ENCODE results near the gene GGT6.

The GGT6 gene

GRCh38 chr17:4560421-4560820, at the start of gene GGT6:
TSS of gene GGT6 (minus strand) at chr17:4560577. CDS start at chr17:4560521, 56 bp downstream.
- Histone ChIP-seq H3K4me2 (ENCODE audit: low read length) (peak within 1 kb of the TSS; percentile 36), H3K9ac (ENCODE audit: low read length) (peak within 1 kb of the TSS; percentile 12; the same call in 1 of the 2 replicates)

GRCh38 chr17:4610162-4610561, 49.8 kb upstream of the GGT6 start:
- Histone ChIP-seq H3K4me1 (ENCODE audit: low read length) (no peaks in the 10 kb centered on the region), H2AFZ (ENCODE audit: low read depth, low read length) (no peak overlapping the region), H4K20me1 (ENCODE audit: insufficient read depth, low read length) (no peaks in the 10 kb centered on the region), H3K27me3 (ENCODE audit: low read depth, low read length) (peaks cover 25% of the 10 kb centered on the region), H3K4me2 (ENCODE audit: low read length) (no peak overlapping the region), H3K4me3 (ENCODE audit: low read length) (no peak overlapping the region), H3K9ac (ENCODE audit: low read length) (no peak overlapping the region), H3K79me2 (ENCODE audit: low read length) (no peaks in the 10 kb centered on the region), H3K9me3 (ENCODE audit: insufficient read depth, low read length) (no peaks in the 10 kb centered on the region), H3K27ac (ENCODE audit: low read length) (no peak overlapping the region), H3K36me3 (replicated peaks; ENCODE audit: low read depth, low read length) (no peaks in the 10 kb centered on the region)
- TF ChIP-seq CTCF (IDR thresholded peaks at IDR 0.05; ENCODE audit: low read depth, low read length) (no peak), EZH2phosphoT487 (IDR thresholded peaks at IDR 0.05; ENCODE audit: low read depth) (no peak)

More at GRCh38 chr17:4560421-4560820, at the start of gene GGT6:
- peak within 1 kb of the TSS; percentile 75; the same call in 1 of the 2 replicates for H3K27ac ChIP-seq (ENCODE audit: low read length)
- H3K4me3 ChIP-seq (ENCODE audit: low read length): no peak within 1 kb of the TSS
- H3K36me3 ChIP-seq (replicated peaks; ENCODE audit: low read depth, low read length): no peaks in the 10 kb centered on the region
- no peaks in the 10 kb centered on the region for H4K20me1 ChIP-seq (ENCODE audit: insufficient read depth, low read length)
- peak within 1 kb of the TSS; percentile 77 for H2AFZ ChIP-seq (ENCODE audit: low read depth, low read length)
- H3K4me1 ChIP-seq (ENCODE audit: low read length): peaks cover 66% of the 10 kb centered on the region
- H3K9me3 ChIP-seq (ENCODE audit: insufficient read depth, low read length): no peaks in the 10 kb centered on the region
- TF ChIP-seq EZH2phosphoT487 (IDR thresholded peaks at IDR 0.05; ENCODE audit: low read depth): no peak
- TF ChIP-seq CTCF (IDR thresholded peaks at IDR 0.05; ENCODE audit: low read depth, low read length): no peak
- peaks cover 6% of the 10 kb centered on the region for H3K79me2 ChIP-seq (ENCODE audit: low read length)
- H3K27me3 ChIP-seq (ENCODE audit: low read depth, low read length): no peaks in the 10 kb centered on the region

- no peak overlapping the region for H2AFZ ChIP-seq (ENCODE audit: low read depth, low read length)
- H3K4me2 ChIP-seq (ENCODE audit: low read length): no peak overlapping the region
- TF ChIP-seq CTCF (IDR thresholded peaks at IDR 0.05; ENCODE audit: low read depth, low read length): no peak
- no peak for TF ChIP-seq EZH2phosphoT487 (IDR thresholded peaks at IDR 0.05; ENCODE audit: low read depth)
- H4K20me1 ChIP-seq (ENCODE audit: insufficient read depth, low read length): no peaks in the 10 kb centered on the region
- H3K4me1 ChIP-seq (ENCODE audit: low read length): no peaks in the 10 kb centered on the region
- H3K27me3 ChIP-seq (ENCODE audit: low read depth, low read length): peaks cover 25% of the 10 kb centered on the region
- no peaks in the 10 kb centered on the region for H3K36me3 ChIP-seq (replicated peaks; ENCODE audit: low read depth, low read length)
- H3K27ac ChIP-seq (ENCODE audit: low read length): no peak overlapping the region
- H3K4me3 ChIP-seq (ENCODE audit: low read length): no peak overlapping the region
- no peak overlapping the region for H3K9ac ChIP-seq (ENCODE audit: low read length)
- H3K79me2 ChIP-seq (ENCODE audit: low read length): no peaks in the 10 kb centered on the region
- H3K9me3 ChIP-seq (ENCODE audit: insufficient read depth, low read length): no peaks in the 10 kb centered on the region
These were observed 49.4 kb upstream of the GGT6 start for GRCh38 chr17:4609761-4610160.

- H3K27me3 ChIP-seq (ENCODE audit: low read depth, low read length): peaks cover 25% of the 10 kb centered on the region
- TF ChIP-seq CTCF (IDR thresholded peaks at IDR 0.05; ENCODE audit: low read depth, low read length) (no peak), EZH2phosphoT487 (IDR thresholded peaks at IDR 0.05; ENCODE audit: low read depth) (no peak)
- no peak overlapping the region for H3K4me2 ChIP-seq (ENCODE audit: low read length)
- H3K4me3 ChIP-seq (ENCODE audit: low read length): no peak overlapping the region
- no peaks in the 10 kb centered on the region for H4K20me1 ChIP-seq (ENCODE audit: insufficient read depth, low read length)
- no peak overlapping the region for H2AFZ ChIP-seq (ENCODE audit: low read depth, low read length)
- no peaks in the 10 kb centered on the region for H3K9me3 ChIP-seq (ENCODE audit: insufficient read depth, low read length)
- H3K4me1 ChIP-seq (ENCODE audit: low read length): no peaks in the 10 kb centered on the region
- no peak overlapping the region for H3K9ac ChIP-seq (ENCODE audit: low read length)
- H3K79me2 ChIP-seq (ENCODE audit: low read length): no peaks in the 10 kb centered on the region
- no peak overlapping the region for H3K27ac ChIP-seq (ENCODE audit: low read length)
- no peaks in the 10 kb centered on the region for H3K36me3 ChIP-seq (replicated peaks; ENCODE audit: low read depth, low read length)
These were observed 47.4 kb upstream of the GGT6 start for GRCh38 chr17:4607773-4608187.

Data from OCI-LY3 (cell line).